ENCODE results near the gene CFAP46. TPM values are rescaled to one million over a fixed set of nuclear protein-coding genes. Genes with fewer than 3 reads are reported as not detected.
"Not testable (repeated sequence)": the region's sequence is repeated elsewhere in the genome, so short reads cannot be mapped to it uniquely, and the experiment has no call there.

CFAP46 gene
- total RNA-seq, 3 donors from 2014 or later (not counting 1 experiment from before 2014, with no cell fraction given): 0.35 TPM; not detected in 2

DNA sequence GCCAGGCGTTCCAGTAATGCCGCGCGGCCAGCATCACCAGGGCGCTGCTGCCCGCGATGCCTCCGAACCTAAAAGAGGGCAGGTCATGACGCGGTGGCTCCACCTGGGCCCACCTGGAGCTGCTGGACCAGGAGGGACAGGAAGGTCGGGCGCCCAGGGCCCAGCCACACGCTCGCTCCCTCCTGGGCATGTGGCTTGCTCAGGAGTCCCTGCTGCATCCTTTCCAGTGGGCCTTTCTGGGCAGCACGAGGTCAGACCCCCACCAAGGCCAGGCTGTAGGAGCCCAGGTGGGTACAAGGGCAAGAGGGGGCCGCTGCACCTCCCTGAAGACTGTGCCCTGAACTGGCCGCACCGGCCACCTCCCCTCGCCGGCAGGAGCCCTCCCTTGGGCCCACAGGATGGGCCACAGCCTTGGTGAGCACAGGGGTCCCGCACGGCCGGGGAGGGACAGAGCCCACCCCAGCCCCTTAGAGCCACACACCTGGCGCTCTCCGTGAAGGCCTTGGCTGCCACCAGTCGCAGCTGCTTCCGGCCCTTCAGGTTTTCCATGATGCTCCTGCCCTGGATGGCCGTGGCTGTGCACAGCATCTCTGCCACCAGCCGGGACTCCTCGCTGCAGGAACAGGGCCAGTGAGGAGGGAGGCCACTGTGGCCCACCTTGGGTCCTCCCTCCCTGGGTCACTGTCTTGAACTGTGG lies 43.2 kb downstream of the CFAP46 start:
- intact Hi-C loops (cut with micrococcal nuclease): no loop called here
- H3K9me3 Mint-ChIP-seq: no peaks in the 10 kb centered on the region
- no peak for ATAC-seq
- H3K4me1 ChIP-seq (ENCODE audit: control insufficient read depth, insufficient read depth, low read length): no peaks in the 10 kb centered on the region
- no peaks in the 10 kb centered on the region for H3K36me3 ChIP-seq (ENCODE audit: control insufficient read depth, insufficient read depth, low read length)
- no peak overlapping the region for H3K4me3 Mint-ChIP-seq
- H3K27me3 ChIP-seq (ENCODE audit: control insufficient read depth, insufficient read depth, low read length): no peaks in the 10 kb centered on the region
- 89% methylated on average over 30 of the region's 30 CpGs for WGBS (ENCODE audit: insufficient coverage)
- H3K9me3 ChIP-seq (ENCODE audit: control insufficient read depth, insufficient read depth, low read length): no peaks in the 10 kb centered on the region
- DNase-seq: no peak
- TF ChIP-seq, protein P1, sequence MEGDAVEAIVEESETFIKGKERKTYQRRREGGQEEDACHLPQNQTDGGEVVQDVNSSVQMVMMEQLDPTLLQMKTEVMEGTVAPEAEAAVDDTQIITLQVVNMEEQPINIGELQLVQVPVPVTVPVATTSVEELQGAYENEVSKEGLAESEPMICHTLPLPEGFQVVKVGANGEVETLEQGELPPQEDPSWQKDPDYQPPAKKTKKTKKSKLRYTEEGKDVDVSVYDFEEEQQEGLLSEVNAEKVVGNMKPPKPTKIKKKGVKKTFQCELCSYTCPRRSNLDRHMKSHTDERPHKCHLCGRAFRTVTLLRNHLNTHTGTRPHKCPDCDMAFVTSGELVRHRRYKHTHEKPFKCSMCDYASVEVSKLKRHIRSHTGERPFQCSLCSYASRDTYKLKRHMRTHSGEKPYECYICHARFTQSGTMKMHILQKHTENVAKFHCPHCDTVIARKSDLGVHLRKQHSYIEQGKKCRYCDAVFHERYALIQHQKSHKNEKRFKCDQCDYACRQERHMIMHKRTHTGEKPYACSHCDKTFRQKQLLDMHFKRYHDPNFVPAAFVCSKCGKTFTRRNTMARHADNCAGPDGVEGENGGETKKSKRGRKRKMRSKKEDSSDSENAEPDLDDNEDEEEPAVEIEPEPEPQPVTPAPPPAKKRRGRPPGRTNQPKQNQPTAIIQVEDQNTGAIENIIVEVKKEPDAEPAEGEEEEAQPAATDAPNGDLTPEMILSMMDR (IDR thresholded peaks at IDR 0.05): no peak
- no peaks in the 10 kb centered on the region for H3K4me1 Mint-ChIP-seq
- H3K27ac Mint-ChIP-seq: no peak overlapping the region
- H3K27ac ChIP-seq (ENCODE audit: low read length): no peak overlapping the region
- H3K36me3 Mint-ChIP-seq: no peaks in the 10 kb centered on the region
- H3K4me3 ChIP-seq (ENCODE audit: low read length): no peak overlapping the region
- peaks cover 7 to 22% of the 10 kb centered on the region in 2 donors for H3K27me3 Mint-ChIP-seq (ENCODE audit: low read depth in 2 of 2)

DNA sequence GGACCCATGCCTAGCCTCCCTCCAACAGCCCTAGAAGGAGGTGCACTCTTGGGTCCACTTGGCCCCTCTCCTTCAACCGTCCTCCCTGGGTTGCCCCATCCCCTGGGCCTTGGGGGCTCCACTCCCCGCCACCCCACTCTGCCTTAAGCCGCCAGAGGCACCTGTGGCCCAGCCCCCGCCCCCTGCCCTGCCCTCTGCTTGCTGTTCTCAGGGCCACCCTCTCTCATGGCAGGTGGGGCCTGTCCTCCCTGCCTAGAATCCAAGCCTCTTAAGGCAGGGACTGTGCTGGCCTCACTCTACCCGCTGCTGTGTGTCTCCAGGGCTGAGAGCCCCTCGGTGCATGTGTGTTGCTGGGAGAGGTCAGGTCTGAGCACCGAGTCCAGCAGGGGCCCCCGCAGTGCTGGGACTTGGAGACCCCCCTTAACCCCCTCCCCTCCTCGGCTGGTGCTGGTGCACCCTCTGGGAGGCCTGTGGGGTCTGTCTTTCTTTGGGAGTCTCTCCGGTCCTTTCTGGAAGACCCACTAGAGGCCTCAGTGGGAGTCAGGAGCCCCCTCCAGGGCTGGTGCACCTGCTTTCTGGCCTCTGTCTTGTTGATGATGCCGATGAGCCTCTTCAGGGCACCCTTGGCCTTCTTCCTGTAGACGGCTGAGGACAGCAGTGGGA lies 43.8 kb downstream of the CFAP46 start:
- TF ChIP-seq, protein P1 (IDR thresholded peaks at IDR 0.05): no peak
- WGBS (ENCODE audit: insufficient coverage): 79% methylated on average over 12 of the region's 12 CpGs
- Histone ChIP-seq H3K4me1 (ENCODE audit: control insufficient read depth, insufficient read depth, low read length) (no peaks in the 10 kb centered on the region), H3K36me3 (ENCODE audit: control insufficient read depth, insufficient read depth, low read length) (no peaks in the 10 kb centered on the region), H3K27ac (ENCODE audit: low read length) (no peak overlapping the region), H3K9me3 (ENCODE audit: control insufficient read depth, insufficient read depth, low read length) (no peaks in the 10 kb centered on the region), H3K4me3 (ENCODE audit: low read length) (no peak overlapping the region), H3K27me3 (ENCODE audit: control insufficient read depth, insufficient read depth, low read length) (no peaks in the 10 kb centered on the region)
- Mint-ChIP-seq H3K36me3 (no peaks in the 10 kb centered on the region), H3K4me1 (no peaks in the 10 kb centered on the region), H3K4me3 (no peak overlapping the region), H3K9me3 (no peaks in the 10 kb centered on the region), H3K27me3 (ENCODE audit: low read depth in 2 of 2) (peaks cover 11 to 29% of the 10 kb centered on the region in 2 donors), H3K27ac (no peak overlapping the region)
- DNase-seq (no peak), ATAC-seq (no peak)
- intact Hi-C loops (cut with micrococcal nuclease): no loop called here

DNA sequence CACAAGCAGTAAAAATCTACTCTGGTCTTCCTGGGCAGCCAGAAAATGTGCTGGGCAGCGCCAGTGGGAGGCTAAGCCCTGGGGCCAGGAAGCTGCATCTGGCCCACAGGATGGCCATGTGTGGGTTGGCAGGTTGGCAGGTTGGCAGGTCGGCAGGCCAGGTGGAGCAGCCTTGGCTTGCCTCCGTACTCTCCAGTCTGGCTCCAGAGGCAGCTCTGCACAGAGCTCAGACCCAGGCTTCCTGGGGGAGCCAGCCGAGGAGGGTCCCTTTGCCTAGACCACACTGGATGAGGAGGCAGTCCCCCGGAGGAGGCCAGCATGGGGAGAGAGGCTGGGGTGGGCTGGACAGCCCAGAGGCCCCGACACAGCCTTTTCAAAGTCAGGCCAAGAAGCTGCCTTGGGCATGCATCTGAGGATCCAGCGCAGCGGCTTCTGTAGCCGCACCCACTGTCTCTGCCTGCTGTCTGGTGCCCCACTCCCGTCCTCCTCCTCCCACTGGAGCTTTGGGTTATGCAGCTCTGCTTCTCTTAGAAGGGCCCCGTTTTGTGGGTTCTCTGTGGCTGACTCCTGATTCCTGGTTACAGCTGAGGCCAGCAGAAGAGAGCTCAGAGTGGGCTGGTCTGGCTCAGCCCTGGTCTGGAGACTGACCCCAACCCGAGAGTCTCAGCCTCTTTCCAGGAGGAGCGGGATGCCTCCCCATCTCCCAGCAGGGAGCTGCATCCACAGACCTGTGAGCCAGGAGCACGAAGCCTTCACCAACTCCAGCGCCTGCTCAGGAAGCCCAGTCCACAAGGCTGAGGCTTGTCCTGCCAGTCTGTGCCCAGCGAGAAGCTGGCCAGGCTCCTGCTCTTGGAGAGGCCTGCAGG lies 44.6 kb downstream of the CFAP46 start:
- Mint-ChIP-seq H3K27me3 (ENCODE audit: low read depth in 2 of 2) (peaks cover 9 to 36% of the 10 kb centered on the region in 2 donors), H3K27ac (no peak overlapping the region), H3K4me3 (no peak overlapping the region), H3K9me3 (no peaks in the 10 kb centered on the region), H3K4me1 (no peaks in the 10 kb centered on the region), H3K36me3 (no peaks in the 10 kb centered on the region)
- Histone ChIP-seq H3K27ac (ENCODE audit: low read length) (no peak overlapping the region), H3K27me3 (ENCODE audit: control insufficient read depth, insufficient read depth, low read length) (no peaks in the 10 kb centered on the region), H3K36me3 (ENCODE audit: control insufficient read depth, insufficient read depth, low read length) (no peaks in the 10 kb centered on the region), H3K4me1 (ENCODE audit: control insufficient read depth, insufficient read depth, low read length) (no peaks in the 10 kb centered on the region), H3K4me3 (ENCODE audit: low read length) (no peak overlapping the region), H3K9me3 (ENCODE audit: control insufficient read depth, insufficient read depth, low read length) (no peaks in the 10 kb centered on the region)
- ATAC-seq: no peak
- intact Hi-C loops (cut with micrococcal nuclease): no loop called here
- TF ChIP-seq, protein P1 (IDR thresholded peaks at IDR 0.05): no peak
- DNase-seq: no peak
- WGBS (ENCODE audit: insufficient coverage): 81% methylated on average over 16 of the region's 16 CpGs

DNA sequence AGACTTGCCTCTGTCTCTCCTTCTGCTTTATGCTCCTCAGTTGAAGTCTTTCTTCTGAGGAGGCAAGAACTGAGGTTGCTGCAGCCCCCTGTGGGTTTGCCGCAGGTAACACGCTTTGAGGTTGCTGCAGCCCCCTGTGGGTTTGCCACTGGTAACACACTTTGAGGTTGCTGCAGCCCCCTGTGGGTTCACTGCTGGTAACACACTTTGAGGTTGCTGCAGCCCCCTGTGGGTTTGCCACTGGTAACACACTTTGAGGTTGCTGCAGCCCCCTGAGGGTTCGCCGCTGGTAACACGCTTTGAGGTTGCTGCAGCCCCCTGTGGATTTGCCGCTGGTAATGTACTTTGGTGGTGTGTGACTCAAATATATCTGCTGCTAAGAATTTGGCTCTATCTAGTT lies 48.6 kb downstream of the CFAP46 start:
- intact Hi-C loops (cut with micrococcal nuclease); H3K4me1 Mint-ChIP-seq; H3K27me3 ChIP-seq (ENCODE audit: control insufficient read depth, insufficient read depth, low read length); H3K27ac Mint-ChIP-seq; H3K36me3 ChIP-seq (ENCODE audit: control insufficient read depth, insufficient read depth, low read length); H3K9me3 Mint-ChIP-seq; ATAC-seq; H3K4me3 Mint-ChIP-seq; H3K36me3 Mint-ChIP-seq; H3K4me3 ChIP-seq (ENCODE audit: low read length); H3K9me3 ChIP-seq (ENCODE audit: control insufficient read depth, insufficient read depth, low read length); H3K27ac ChIP-seq (ENCODE audit: low read length); DNase-seq; H3K4me1 ChIP-seq (ENCODE audit: control insufficient read depth, insufficient read depth, low read length): not testable (repeated sequence)
- WGBS (ENCODE audit: insufficient coverage): 40% methylated on average over 6 of the region's 6 CpGs
- H3K27me3 Mint-ChIP-seq (ENCODE audit: low read depth in 2 of 2): peaks cover 23 to 40% of the 10 kb centered on the region in 2 donors

All from natural killer cell (primary cell).